Smooth muscle cell (in vitro differentiated cells): ENCODE data around the gene SYNJ2. TPM values are rescaled to one million over a fixed set of nuclear protein-coding genes. Genes with fewer than 3 reads are reported as not detected.

Experiments used
- DNase-seq: peaks from one replicate; lab custom pipeline; 2025; ENCODE audit not compliant: unreplicated experiment; lab: John Stamatoyannopoulos, UW
- H2AFZ ChIP-seq: fragments of 200-600 bp; sonication (generic); 2 replicates; pipeline ENCODE4 v1.6.0; 2016; ENCODE audit warnings: antibody characterized with exemption, low read depth, mild to moderate bottlenecking
- H3F3A ChIP-seq: fragments of 200-600 bp; sonication (generic); 2 replicates; pipeline ENCODE4 v1.6.0; 2017; ENCODE audit warnings: antibody characterized with exemption, low read depth
- H3K27ac ChIP-seq: fragments of 200-600 bp; sonication (generic); 2 replicates; pipeline ENCODE4 v1.5.1; 2016; ENCODE audit warnings: low read depth, mild to moderate bottlenecking
- H3K27me3 ChIP-seq: fragments of 200-600 bp; sonication (generic); 2 replicates; pipeline ENCODE4 v1.6.1; 2016; ENCODE audit warnings: low read depth, mild to moderate bottlenecking
- H3K36me3 ChIP-seq: fragments of 200-600 bp; sonication (generic); 2 replicates; pipeline ENCODE4 v1.5.1; 2016; ENCODE audit warnings: low read depth
- H3K4me1 ChIP-seq: fragments of 200-600 bp; sonication (generic); 2 replicates; pipeline ENCODE4 v1.5.1; 2016; ENCODE audit warnings: low read depth
- H3K4me2 ChIP-seq: fragments of 200-600 bp; sonication (generic); 2 replicates; pipeline ENCODE4 v1.6.0; 2016; ENCODE audit warnings: mild to moderate bottlenecking
- H3K4me3 ChIP-seq: fragments of 200-600 bp; sonication (generic); 2 replicates; pipeline ENCODE4 v1.5.1; 2016; ENCODE audit warnings: mild to moderate bottlenecking
- H3K79me2 ChIP-seq: fragments of 200-600 bp; sonication (generic); 2 replicates; pipeline ENCODE4 v1.6.0; 2016; ENCODE audit warnings: low read depth, mild to moderate bottlenecking
- H3K9ac ChIP-seq: fragments of 200-600 bp; sonication (generic); 2 replicates; pipeline ENCODE4 v1.6.0; 2016; ENCODE audit warnings: low read depth
- H3K9me3 ChIP-seq: fragments of 200-600 bp; sonication (generic); replicated peaks from 2 replicates; pipeline ENCODE4 v1.5.1; 2016; ENCODE audit warnings: low read depth
- H4K20me1 ChIP-seq: fragments of 200-600 bp; sonication (generic); 2 replicates; pipeline ENCODE4 v1.6.0; 2016; ENCODE audit warnings: low read depth
- WGBS: methylation state at CpG from one replicate; pipeline ENCODE4 v1.1.7; 2016; ENCODE audit warnings: low lambda C conversion rate; 5-methylcytosine and 5-hydroxymethylcytosine counted together
- polyA plus RNA-seq: library from polyadenylated mRNA; unstranded; fragments of >200 nt; fragmentation: Nextera tagmentation; extraction: Ambion mirVana; gene quantifications from 2 replicates; pipeline ENCODE4 v1.2.1, GENCODE V29; 2016
- total RNA-seq: library from RNA; depleted of rRNA; stranded (reverse); fragments of >200 nt; gene quantifications from 2 replicates; pipeline ENCODE4 v1.2.3, GENCODE V29; 2014
- TF ChIP-seq, protein P1 (sequence below): fragments of 200-600 bp; sonication (generic); IDR thresholded peaks from 2 replicates; pipeline ENCODE4 v1.5.1; 2017; ENCODE audit warnings: borderline replicate concordance, mild to moderate bottlenecking, antibody characterized with exemption; ENCODE audit not compliant: insufficient read depth, poor library complexity, severe bottlenecking

The SYNJ2 gene
- total and polyA plus RNA-seq, 2 experiments from 2014 or later, result 6.0 to 6.1 TPM

DNA sequence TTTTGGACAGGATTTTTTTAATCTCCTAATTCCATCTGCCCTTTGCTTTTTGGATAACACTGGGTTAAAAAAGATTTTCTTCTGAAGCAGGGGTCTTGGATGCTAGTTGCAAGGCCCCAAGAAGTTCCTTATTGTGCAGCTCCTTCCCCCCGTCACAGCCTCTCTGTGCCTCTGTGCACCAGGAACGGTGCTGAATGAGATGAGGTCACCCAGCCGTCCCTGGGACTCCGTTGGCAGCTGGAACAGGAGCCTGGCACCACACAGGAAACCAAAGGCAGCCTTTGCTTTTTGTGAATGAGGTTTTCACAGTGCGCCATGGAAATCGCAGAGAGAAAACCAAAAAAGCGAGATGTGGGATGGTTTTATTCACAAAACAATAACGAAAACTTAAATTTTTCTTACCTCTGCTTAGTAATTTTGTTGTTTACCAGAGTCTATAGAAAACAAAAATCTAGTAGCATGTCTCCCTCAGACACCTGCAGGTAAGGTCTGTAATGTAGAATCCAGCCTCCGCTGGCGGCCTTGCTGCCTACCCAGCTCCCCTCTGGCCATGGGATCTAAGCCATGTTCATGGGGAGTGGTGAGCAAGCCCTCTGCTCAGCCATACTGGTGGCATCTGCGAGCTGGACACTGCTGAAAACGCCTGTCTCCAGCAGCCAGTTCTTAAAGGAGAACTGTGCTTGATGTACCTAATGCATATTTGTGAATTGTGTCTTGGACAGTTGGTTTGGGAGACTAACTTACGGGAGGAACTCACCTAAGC is 40.4 kb upstream of the SYNJ2 start:
- H3K9ac ChIP-seq, result no peak overlapping the region
- H3K27ac ChIP-seq, result no peak overlapping the region
- no peak overlapping the region for H3K4me2 ChIP-seq
- no peaks in the 10 kb centered on the region for H3F3A ChIP-seq
- DNase-seq, result no peak
- no peak overlapping the region for H2AFZ ChIP-seq
- no peaks in the 10 kb centered on the region for H3K27me3 ChIP-seq
- no peaks in the 10 kb centered on the region for H3K9me3 ChIP-seq
- no peaks in the 10 kb centered on the region for H3K4me1 ChIP-seq
- H4K20me1 ChIP-seq, result no peaks in the 10 kb centered on the region
- TF ChIP-seq, protein P1, sequence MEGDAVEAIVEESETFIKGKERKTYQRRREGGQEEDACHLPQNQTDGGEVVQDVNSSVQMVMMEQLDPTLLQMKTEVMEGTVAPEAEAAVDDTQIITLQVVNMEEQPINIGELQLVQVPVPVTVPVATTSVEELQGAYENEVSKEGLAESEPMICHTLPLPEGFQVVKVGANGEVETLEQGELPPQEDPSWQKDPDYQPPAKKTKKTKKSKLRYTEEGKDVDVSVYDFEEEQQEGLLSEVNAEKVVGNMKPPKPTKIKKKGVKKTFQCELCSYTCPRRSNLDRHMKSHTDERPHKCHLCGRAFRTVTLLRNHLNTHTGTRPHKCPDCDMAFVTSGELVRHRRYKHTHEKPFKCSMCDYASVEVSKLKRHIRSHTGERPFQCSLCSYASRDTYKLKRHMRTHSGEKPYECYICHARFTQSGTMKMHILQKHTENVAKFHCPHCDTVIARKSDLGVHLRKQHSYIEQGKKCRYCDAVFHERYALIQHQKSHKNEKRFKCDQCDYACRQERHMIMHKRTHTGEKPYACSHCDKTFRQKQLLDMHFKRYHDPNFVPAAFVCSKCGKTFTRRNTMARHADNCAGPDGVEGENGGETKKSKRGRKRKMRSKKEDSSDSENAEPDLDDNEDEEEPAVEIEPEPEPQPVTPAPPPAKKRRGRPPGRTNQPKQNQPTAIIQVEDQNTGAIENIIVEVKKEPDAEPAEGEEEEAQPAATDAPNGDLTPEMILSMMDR, result no peak
- 97% methylated on average over 13 of the region's 13 CpGs for WGBS
- H3K4me3 ChIP-seq, result no peak overlapping the region
- peaks cover 35% of the 10 kb centered on the region for H3K36me3 ChIP-seq
- no peaks in the 10 kb centered on the region for H3K79me2 ChIP-seq

DNA sequence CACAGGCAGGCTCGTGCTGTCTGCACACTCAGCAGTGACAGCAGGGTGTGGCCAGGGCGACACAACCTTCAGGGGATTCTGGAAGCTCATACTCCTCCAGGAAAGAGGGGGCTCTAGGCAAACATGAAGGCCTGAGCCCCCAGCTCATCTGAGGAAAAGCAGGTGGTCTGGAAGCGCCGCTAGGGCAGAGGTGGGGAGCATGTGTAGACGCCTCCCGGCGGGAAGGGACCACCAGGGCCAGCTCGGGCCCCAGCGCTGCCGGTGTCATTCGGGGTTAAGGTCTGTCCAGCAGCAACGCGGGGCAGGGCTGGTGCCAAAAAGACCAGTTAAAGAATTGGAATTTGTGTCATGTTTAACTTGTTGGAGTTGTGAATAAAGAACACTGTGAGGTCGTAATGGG is 39.3 kb upstream of the SYNJ2 start:
- TF ChIP-seq, protein P1, result no peak
- WGBS, result 98% methylated on average over 14 of the region's 14 CpGs
- no peak overlapping the region for H3K9ac ChIP-seq

DNA sequence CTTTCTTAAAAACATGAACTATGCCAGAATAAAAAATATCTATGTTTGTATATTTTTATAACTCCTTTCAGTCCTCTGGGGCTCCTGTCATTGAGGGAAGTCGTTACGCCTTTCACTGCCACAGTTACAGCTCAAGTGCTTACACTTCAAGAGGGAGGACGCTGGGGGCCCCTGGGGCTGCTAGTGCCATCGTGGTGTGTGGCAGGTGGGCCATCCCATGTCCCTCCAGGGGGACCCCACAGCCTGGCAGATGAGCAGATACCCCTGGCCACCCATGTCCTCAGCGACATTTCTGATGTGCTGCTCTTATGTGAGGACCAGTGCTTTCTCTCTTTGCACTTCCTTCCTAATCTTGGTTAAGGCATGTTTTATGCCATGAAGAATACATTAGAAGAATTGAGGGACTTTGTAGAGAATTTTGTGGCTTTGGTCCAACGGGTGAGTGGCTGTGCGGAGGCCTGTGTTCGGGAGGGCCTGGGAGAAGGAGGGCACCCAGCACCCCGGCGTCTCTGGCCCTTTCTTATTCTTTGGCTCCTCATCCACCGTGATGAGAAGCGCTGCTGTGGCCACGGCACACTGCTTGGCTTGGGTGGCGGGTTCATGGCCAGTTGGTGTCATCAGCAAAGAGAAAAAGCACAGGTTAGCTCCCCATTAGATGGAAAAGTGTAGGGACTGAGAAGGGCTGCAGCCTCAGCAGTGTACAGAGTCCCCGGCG is 38.3 kb upstream of the SYNJ2 start:
- TF ChIP-seq, protein P1, result no peak
- no peak overlapping the region for H3K9ac ChIP-seq
- H3K27ac ChIP-seq, result no peak overlapping the region
- no peaks in the 10 kb centered on the region for H3K79me2 ChIP-seq
- H4K20me1 ChIP-seq, result no peaks in the 10 kb centered on the region
- no peak overlapping the region for H3K4me2 ChIP-seq
- peaks cover 27% of the 10 kb centered on the region for H3K36me3 ChIP-seq
- no peaks in the 10 kb centered on the region for H3K4me1 ChIP-seq
- H3K27me3 ChIP-seq, result no peaks in the 10 kb centered on the region
- WGBS, result 98% methylated on average over 16 of the region's 16 CpGs
- H3F3A ChIP-seq, result no peaks in the 10 kb centered on the region
- no peak for DNase-seq
- H3K4me3 ChIP-seq, result no peak overlapping the region
- H3K9me3 ChIP-seq, result no peaks in the 10 kb centered on the region
- H2AFZ ChIP-seq, result no peak overlapping the region

More for the DNA sequence above, 39.3 kb upstream of the SYNJ2 start:
- Histone ChIP-seq H3F3A (no peaks in the 10 kb centered on the region), H3K79me2 (no peaks in the 10 kb centered on the region), H3K4me3 (no peak overlapping the region), H3K27me3 (no peaks in the 10 kb centered on the region), H3K4me2 (no peak overlapping the region), H4K20me1 (no peaks in the 10 kb centered on the region), H3K27ac (no peak overlapping the region), H2AFZ (no peak overlapping the region), H3K9me3 (no peaks in the 10 kb centered on the region), H3K4me1 (no peaks in the 10 kb centered on the region), H3K36me3 (peaks cover 35% of the 10 kb centered on the region)
- DNase-seq, result no peak
